ENCODE results near the gene GRIN2D.

Gene GRIN2D

GRCh38 chr19:48393559-48394330, at the start of gene GRIN2D:
TSS of gene GRIN2D (plus strand) at chr19:48393668. CDS start at chr19:48398393, 4,725 bp downstream.
- ChIA-PET CTCF (interaction anchor here (1.0 kb wide), 1 partner anchor 10 kb away, joined by 3 read pairs; no protein-coding TSS in a partner anchor), POLR2A (interaction anchor here (0.6 to 1.5 kb wide), 5 partner anchors 13 to 55 kb away, joined by 3 to 7 read pairs (median 3); partner anchors contain the start of gene GRWD1)
- TF ChIP-seq ELF4 (IDR thresholded peaks at IDR 0.05) (no peak), ARNT (IDR thresholded peaks at IDR 0.05) (no peak), FOXA1 (IDR thresholded peaks at IDR 0.05) (no peak), CTBP1 (IDR thresholded peaks at IDR 0.05; ENCODE audit: borderline replicate concordance) (no peak)
- DNase-seq (ENCODE audit: extremely low spot score): peak; percentile 46

GRCh38 chr19:48344892-48345291, 48.6 kb upstream of the GRIN2D start:
- POLR2A ChIA-PET: interaction anchor here (1.2 kb wide), 1 partner anchor 19 kb away, joined by 5 read pairs; the partner anchor contains the start of genes SYNGR4 and TMEM143
- peak; percentile 50 for DNase-seq (ENCODE audit: extremely low spot score)
- CTCF ChIA-PET: interaction anchor here (1.9 kb wide), 1 partner anchor 11 kb away, joined by 6 read pairs; no protein-coding TSS in a partner anchor
- TF ChIP-seq NFRKB (IDR thresholded peaks at IDR 0.05): no peak
- no peak for TF ChIP-seq TARDBP (IDR thresholded peaks at IDR 0.05)
- no peak for TF ChIP-seq SP1 (IDR thresholded peaks at IDR 0.05)
- no peak for TF ChIP-seq BHLHE40 (IDR thresholded peaks at IDR 0.05; ENCODE audit: borderline replicate concordance)
- no peak for TF ChIP-seq LEF1 (IDR thresholded peaks at IDR 0.05; ENCODE audit: borderline replicate concordance)
- TF ChIP-seq ELF4 (IDR thresholded peaks at IDR 0.05): no peak
- no peak for TF ChIP-seq ZNF384 (IDR thresholded peaks at IDR 0.05)
- no peak for TF ChIP-seq FOXM1 (IDR thresholded peaks at IDR 0.05; ENCODE audit: borderline replicate concordance)
- no peak for TF ChIP-seq FOXA1 (IDR thresholded peaks at IDR 0.05)
- no peak for TF ChIP-seq L3MBTL2 (conservative IDR thresholded peaks at IDR 0.05)
- no peak for TF ChIP-seq SUZ12 (IDR thresholded peaks at IDR 0.05)
- TF ChIP-seq FOXK2 (IDR thresholded peaks at IDR 0.05): no peak
- no peak for TF ChIP-seq ARNT (IDR thresholded peaks at IDR 0.05)
- no peak for TF ChIP-seq CTBP1 (IDR thresholded peaks at IDR 0.05; ENCODE audit: borderline replicate concordance)
- TF ChIP-seq HDGF (IDR thresholded peaks at IDR 0.05; ENCODE audit: borderline replicate concordance): no peak
- no peak for TF ChIP-seq PKNOX1 (IDR thresholded peaks at IDR 0.05)

- CTCF ChIA-PET: interaction anchor here (0.6 kb wide), 1 partner anchor 80 kb away, joined by 6 read pairs; no protein-coding TSS in a partner anchor
- no peak for DNase-seq (ENCODE audit: extremely low spot score)
- POLR2A ChIA-PET: no interaction called here
- no peak for TF ChIP-seq FOXA1 (IDR thresholded peaks at IDR 0.05)
- TF ChIP-seq ZNF384 (IDR thresholded peaks at IDR 0.05): no peak
- TF ChIP-seq TARDBP (IDR thresholded peaks at IDR 0.05): no peak
- TF ChIP-seq HDGF (IDR thresholded peaks at IDR 0.05; ENCODE audit: borderline replicate concordance): no peak
- no peak for TF ChIP-seq CTBP1 (IDR thresholded peaks at IDR 0.05; ENCODE audit: borderline replicate concordance)
- TF ChIP-seq LEF1 (IDR thresholded peaks at IDR 0.05; ENCODE audit: borderline replicate concordance): no peak
These were observed 47.3 kb upstream of the GRIN2D start for GRCh38 chr19:48346191-48346590.

- no peak for DNase-seq (ENCODE audit: extremely low spot score)
- TF ChIP-seq BHLHE40 (IDR thresholded peaks at IDR 0.05; ENCODE audit: borderline replicate concordance) (no peak), ZNF384 (IDR thresholded peaks at IDR 0.05) (no peak), FOXM1 (IDR thresholded peaks at IDR 0.05; ENCODE audit: borderline replicate concordance) (no peak), L3MBTL2 (conservative IDR thresholded peaks at IDR 0.05) (no peak), NFRKB (IDR thresholded peaks at IDR 0.05) (no peak), FOXA1 (IDR thresholded peaks at IDR 0.05) (no peak), ELF4 (IDR thresholded peaks at IDR 0.05) (no peak), TARDBP (IDR thresholded peaks at IDR 0.05) (no peak), LEF1 (IDR thresholded peaks at IDR 0.05; ENCODE audit: borderline replicate concordance) (no peak), PKNOX1 (IDR thresholded peaks at IDR 0.05) (no peak), FOXK2 (IDR thresholded peaks at IDR 0.05) (no peak), SP1 (IDR thresholded peaks at IDR 0.05) (no peak), CTBP1 (IDR thresholded peaks at IDR 0.05; ENCODE audit: borderline replicate concordance) (no peak), HDGF (IDR thresholded peaks at IDR 0.05; ENCODE audit: borderline replicate concordance) (no peak), ARNT (IDR thresholded peaks at IDR 0.05) (no peak), SUZ12 (IDR thresholded peaks at IDR 0.05) (no peak)
- POLR2A ChIA-PET: no interaction called here
- CTCF ChIA-PET: interaction anchor here (0.6 to 1.2 kb wide), 3 partner anchors 23 to 103 kb away, joined by 3 read pairs; no protein-coding TSS in a partner anchor
These were observed 45.4 kb upstream of the GRIN2D start for GRCh38 chr19:48348045-48348444.

- CTCF ChIA-PET: no interaction called here
- POLR2A ChIA-PET: no interaction called here
- TF ChIP-seq FOXM1 (IDR thresholded peaks at IDR 0.05; ENCODE audit: borderline replicate concordance) (no peak), LEF1 (IDR thresholded peaks at IDR 0.05; ENCODE audit: borderline replicate concordance) (no peak), PKNOX1 (IDR thresholded peaks at IDR 0.05) (no peak), TARDBP (IDR thresholded peaks at IDR 0.05) (no peak), BHLHE40 (IDR thresholded peaks at IDR 0.05; ENCODE audit: borderline replicate concordance) (no peak), SP1 (IDR thresholded peaks at IDR 0.05) (no peak), CTBP1 (IDR thresholded peaks at IDR 0.05; ENCODE audit: borderline replicate concordance) (no peak), SUZ12 (IDR thresholded peaks at IDR 0.05) (no peak), ZNF384 (IDR thresholded peaks at IDR 0.05) (no peak), FOXA1 (IDR thresholded peaks at IDR 0.05) (no peak), L3MBTL2 (conservative IDR thresholded peaks at IDR 0.05) (no peak), HDGF (IDR thresholded peaks at IDR 0.05; ENCODE audit: borderline replicate concordance) (no peak), FOXK2 (IDR thresholded peaks at IDR 0.05) (no peak)
- DNase-seq (ENCODE audit: extremely low spot score): no peak
These were observed 44.7 kb upstream of the GRIN2D start for GRCh38 chr19:48348737-48349136.

All from HEK293T (cell line).